Duodenal mucosa (tissue), 2 donors: Measurements from ENCODE around the gene TCF20.

Experiments used
- H3K27ac ChIP-seq: one replicate; pipeline ENCODE4 v1.7.0; 2013; ENCODE audit warnings: low read depth, low read length
- H3K27me3 ChIP-seq, 2 donors: one replicate each; pipeline ENCODE4 v1.7.0; 2013; ENCODE audit warnings: low read length in 2 of 2, control low read depth in 1 of 2; ENCODE audit not compliant: insufficient read depth in 2 of 2, control insufficient read depth in 1 of 2
- H3K36me3 ChIP-seq, 2 donors: one replicate each; pipeline ENCODE4 v1.7.0; 2013; ENCODE audit warnings: low read length in 2 of 2, control low read depth in 1 of 2; ENCODE audit not compliant: insufficient read depth in 2 of 2, control insufficient read depth in 1 of 2
- H3K4me1 ChIP-seq, 2 donors: one replicate each; pipeline ENCODE4 v1.7.0; 2013; ENCODE audit warnings: low read length in 2 of 2, control low read depth in 1 of 2; ENCODE audit not compliant: insufficient read depth in 2 of 2, control insufficient read depth in 1 of 2
- H3K4me3 ChIP-seq, 2 donors: one replicate each; pipeline ENCODE4 v1.7.0; 2013; ENCODE audit warnings: low read length in 2 of 2, low read depth in 1 of 2
- H3K9ac ChIP-seq, 2 donors: one replicate each; pipeline ENCODE4 v1.7.0; 2013; ENCODE audit warnings: low read length in 2 of 2, low read depth in 1 of 2
- H3K9me3 ChIP-seq, 2 donors: one replicate each; pipeline ENCODE4 v1.7.0; 2013; ENCODE audit warnings: low read length in 2 of 2, control low read depth in 1 of 2; ENCODE audit not compliant: control insufficient read depth in 1 of 2

Gene TCF20

GRCh38 chr22:42270510-42271190 is at the start of gene TCF20:
Gene TCF20, minus strand, starts transcription at chr22:42270653. Its CDS starts 55,348 bp downstream, at chr22:42215305.
- peak within 1 kb of the TSS; percentile 83 for H3K27ac ChIP-seq
- H3K9ac ChIP-seq, result peak within 1 kb of the TSS; percentile 62 to 76
- no peaks in the 10 kb centered on the region for H3K9me3 ChIP-seq
- no peaks in the 10 kb centered on the region for H3K27me3 ChIP-seq
- H3K4me3 ChIP-seq, result peak within 1 kb of the TSS; percentile 74 to 81
- H3K4me1 ChIP-seq, result peaks cover 27 to 29% of the 10 kb centered on the region in 2 donors
- no peaks in the 10 kb centered on the region for H3K36me3 ChIP-seq

GRCh38 chr22:42319386-42319785 is 48.9 kb upstream of the TCF20 start:
- no peak overlapping the region for H3K4me3 ChIP-seq
- no peak overlapping the region for H3K27ac ChIP-seq
- no peaks in the 10 kb centered on the region for H3K9me3 ChIP-seq
- no peaks in the 10 kb centered on the region for H3K36me3 ChIP-seq
- peaks cover 31 to 40% of the 10 kb centered on the region in 2 donors for H3K4me1 ChIP-seq
- no peaks in the 10 kb centered on the region for H3K27me3 ChIP-seq
- H3K9ac ChIP-seq, result no peak overlapping the region

DNA sequence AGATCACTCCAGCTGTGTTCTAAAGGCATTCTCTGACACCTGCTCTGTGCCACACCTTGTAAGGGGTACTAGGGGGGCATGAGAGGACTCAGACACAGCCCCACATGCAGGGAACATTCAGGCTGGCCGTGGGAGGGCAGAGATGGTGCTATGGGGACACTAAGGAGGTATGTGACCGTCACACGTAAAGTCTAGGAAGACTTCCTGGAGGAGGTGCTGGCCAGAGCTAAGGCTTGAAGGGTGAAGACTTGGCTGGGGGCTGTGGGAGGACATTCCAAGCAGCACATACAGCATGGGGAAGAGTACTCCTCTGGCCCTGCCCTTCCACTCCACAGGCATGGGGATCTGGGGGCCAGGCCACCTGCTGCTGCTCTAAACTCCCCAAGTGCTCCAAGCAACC is 48.5 kb upstream of the TCF20 start:
- no peak overlapping the region for H3K27ac ChIP-seq
- no peaks in the 10 kb centered on the region for H3K36me3 ChIP-seq
- no peak overlapping the region for H3K4me3 ChIP-seq
- H3K9me3 ChIP-seq, result no peaks in the 10 kb centered on the region
- H3K4me1 ChIP-seq, result peaks cover 35 to 44% of the 10 kb centered on the region in 2 donors
- no peaks in the 10 kb centered on the region for H3K27me3 ChIP-seq
- peak overlapping the region in 1 of 2 donors; percentile 33 for H3K9ac ChIP-seq

DNA sequence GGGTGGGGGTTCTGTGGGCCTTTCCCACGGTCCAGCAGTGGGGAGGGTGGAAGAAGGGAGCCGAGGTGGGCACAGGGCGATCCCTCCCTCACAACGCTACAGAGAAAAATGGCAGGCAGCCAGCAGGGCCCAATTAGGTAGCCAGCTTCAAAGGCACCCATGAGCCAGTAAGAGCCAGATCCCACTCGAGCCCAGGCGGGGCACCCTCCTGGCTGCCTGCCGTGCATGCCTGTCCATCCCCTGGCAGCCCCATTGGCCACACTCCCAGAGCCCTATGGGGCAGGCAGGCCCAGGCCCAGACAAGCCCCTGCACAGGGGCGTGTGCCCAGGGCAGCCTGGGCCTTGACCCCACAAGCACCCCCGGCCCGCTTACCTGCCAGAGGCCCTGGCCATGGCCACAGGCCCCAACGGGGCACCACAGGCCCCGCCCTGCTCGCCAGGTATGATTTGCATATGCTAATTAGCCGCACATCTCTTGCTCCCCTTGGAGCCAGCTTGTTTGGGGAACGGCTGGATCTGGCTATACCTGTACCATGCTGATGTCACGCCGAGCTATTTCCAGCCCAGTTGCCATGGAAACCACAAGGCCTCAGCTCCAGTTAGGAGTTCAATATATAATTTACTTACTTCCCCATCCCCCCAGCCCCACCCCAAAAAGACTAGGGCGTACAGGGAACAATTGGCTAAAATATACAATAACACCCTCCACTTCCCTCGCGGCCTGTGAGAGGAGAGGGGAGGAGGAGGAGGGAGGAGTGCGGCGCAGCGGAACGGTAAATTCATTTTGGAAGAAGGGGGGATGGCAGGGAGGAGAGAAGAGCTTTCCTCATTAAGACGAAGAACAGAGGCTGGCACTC is 47.5 kb upstream of the TCF20 start:
- Histone ChIP-seq H3K27ac (no peak overlapping the region), H3K9ac (peak overlapping the region in 1 of 2 donors; percentile 49), H3K9me3 (no peaks in the 10 kb centered on the region)

DNA sequence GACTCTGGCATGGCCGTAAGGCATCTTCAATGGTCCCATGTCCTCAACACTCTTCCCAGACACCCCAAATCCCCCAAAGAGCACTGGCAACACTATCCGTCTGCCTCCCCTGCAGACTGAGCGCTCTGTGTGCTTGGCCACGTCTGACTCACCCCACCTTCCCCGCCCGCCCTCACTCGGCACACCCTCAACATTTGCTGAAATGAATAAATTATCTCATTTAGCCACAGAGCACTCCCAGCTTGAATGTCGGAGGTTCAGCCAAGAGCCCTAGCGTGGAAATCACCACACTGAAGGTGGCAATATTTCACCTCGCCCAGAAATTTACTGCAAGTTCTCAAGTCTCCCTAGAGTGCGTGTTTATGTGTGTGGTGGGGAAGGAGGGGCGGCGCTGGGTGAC is 46.6 kb upstream of the TCF20 start:
- Histone ChIP-seq H3K36me3 (no peaks in the 10 kb centered on the region), H3K4me3 (peak overlapping the region; percentile 50 to 52), H3K27me3 (no peaks in the 10 kb centered on the region), H3K9ac (peak overlapping the region; percentile 47 to 49), H3K9me3 (no peaks in the 10 kb centered on the region), H3K4me1 (peaks cover 41 to 43% of the 10 kb centered on the region in 2 donors), H3K27ac (no peak overlapping the region)

More for the DNA sequence above, 47.5 kb upstream of the TCF20 start:
- H3K4me3 ChIP-seq, result peak overlapping the region in 1 of 2 donors; percentile 52
- H3K36me3 ChIP-seq, result no peaks in the 10 kb centered on the region
- H3K27me3 ChIP-seq, result no peaks in the 10 kb centered on the region
- H3K4me1 ChIP-seq, result peaks cover 40 to 50% of the 10 kb centered on the region in 2 donors

DNA sequence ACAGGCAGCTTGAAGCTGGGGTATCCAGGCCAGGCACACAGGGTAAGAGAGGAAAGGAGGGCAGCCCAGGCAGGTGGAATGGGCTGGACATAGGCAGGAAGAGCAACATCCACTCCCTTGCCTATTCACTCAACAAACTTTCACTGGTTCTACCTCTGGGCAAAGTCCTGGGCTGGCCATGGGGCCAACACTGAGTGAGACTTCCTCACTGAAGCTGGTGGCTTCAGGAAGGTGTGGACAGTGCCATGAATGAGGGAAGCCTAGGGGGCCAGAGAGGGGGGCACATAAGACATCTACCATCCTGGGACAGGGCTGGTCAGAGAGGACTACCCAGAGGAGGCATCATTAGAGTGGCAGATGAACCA is 44.9 kb upstream of the TCF20 start:
- Histone ChIP-seq H3K4me1 (peaks cover 41 to 43% of the 10 kb centered on the region in 2 donors), H3K9me3 (no peaks in the 10 kb centered on the region), H3K27ac (no peak overlapping the region), H3K27me3 (no peaks in the 10 kb centered on the region), H3K9ac (peak overlapping the region; percentile 15 to 43), H3K36me3 (no peaks in the 10 kb centered on the region), H3K4me3 (no peak overlapping the region)

GRCh38 chr22:42314709-42315391 is 44.4 kb upstream of the TCF20 start:
- H3K27ac ChIP-seq, result no peak overlapping the region
- H3K9me3 ChIP-seq, result no peaks in the 10 kb centered on the region
- H3K27me3 ChIP-seq, result no peaks in the 10 kb centered on the region
- H3K4me3 ChIP-seq, result no peak overlapping the region
- H3K4me1 ChIP-seq, result peaks cover 41 to 43% of the 10 kb centered on the region in 2 donors
- H3K36me3 ChIP-seq, result no peaks in the 10 kb centered on the region
- peak overlapping the region; percentile 15 to 43 for H3K9ac ChIP-seq

GRCh38 chr22:42313804-42314581 is 43.5 kb upstream of the TCF20 start:
- Histone ChIP-seq H3K9ac (peak overlapping the region in 1 of 2 donors; percentile 15), H3K27ac (no peak overlapping the region)

GRCh38 chr22:42313204-42313603 is 42.8 kb upstream of the TCF20 start:
- H3K27ac ChIP-seq, result no peak overlapping the region
- H3K36me3 ChIP-seq, result no peaks in the 10 kb centered on the region
- no peak overlapping the region for H3K9ac ChIP-seq
- peaks cover 41 to 43% of the 10 kb centered on the region in 2 donors for H3K4me1 ChIP-seq
- H3K4me3 ChIP-seq, result no peak overlapping the region
- H3K27me3 ChIP-seq, result no peaks in the 10 kb centered on the region
- no peaks in the 10 kb centered on the region for H3K9me3 ChIP-seq

More at GRCh38 chr22:42313804-42314581, 43.5 kb upstream of the TCF20 start:
- Histone ChIP-seq H3K4me3 (no peak overlapping the region), H3K4me1 (peaks cover 41 to 43% of the 10 kb centered on the region in 2 donors), H3K27me3 (no peaks in the 10 kb centered on the region), H3K9me3 (no peaks in the 10 kb centered on the region), H3K36me3 (no peaks in the 10 kb centered on the region)
